Upper lobe of left lung (tissue), 6 donors: ENCODE data around the gene ZNF732. TPM values are rescaled to one million over a fixed set of nuclear protein-coding genes. Genes with fewer than 3 reads are reported as not detected.
A peak's percentile ranks its signal among the peaks of the same experiment; 100 is the strongest.

Source experiments
- ATAC-seq, 2 donors: fragments of 200-7000 bp; cut with Tn5 transposase; one replicate each; pipeline ENCODE4 v1.9.1; 2022; ENCODE audit warnings: mild to moderate bottlenecking in 2 of 2, moderate library complexity in 2 of 2; ENCODE audit not compliant: low FRiP score in 2 of 2
- DNase-seq, 2 donors: peaks; one replicate each; pipeline ENCODE4 v3.0.0-alpha.2; 2019 to 2020
- H3K27ac ChIP-seq, 4 donors: fragments of 200-600 bp; sonication (generic); one replicate each; pipeline ENCODE4 v1.5.1; 2016 to 2019
- H3K27me3 ChIP-seq, 4 donors: fragments of 200-600 bp; sonication (generic); one replicate each; pipeline ENCODE4 v1.5.1; 2017 to 2019
- H3K36me3 ChIP-seq, 4 donors: fragments of 200-600 bp; sonication (generic); one replicate each; pipeline ENCODE4 v1.5.1; 2016 to 2019
- H3K4me1 ChIP-seq, 4 donors: fragments of 200-600 bp; sonication (generic); one replicate each; pipeline ENCODE4 v1.5.1; 2018 to 2019
- H3K4me3 ChIP-seq, 4 donors: fragments of 200-600 bp; sonication (generic); one replicate each; pipeline ENCODE4 v1.5.1; 2017 to 2019; ENCODE audit warnings: mild to moderate bottlenecking in 2 of 4, moderate library complexity in 1 of 4
- H3K9me3 ChIP-seq, 4 donors: fragments of 200-600 bp; sonication (generic); one replicate each; pipeline ENCODE4 v1.5.1; 2018 to 2019
- CTCF ChIP-seq, 6 experiments: fragments of 450-650 bp in 4 of 6; fragments of 200-600 bp in 2 of 6; sonication (generic) in 2 of 6; IDR thresholded peaks; one replicate each; pipeline ENCODE4 v1.5.1; 2016 to 2019; ENCODE audit warnings: antibody characterized with exemption in 6 of 6
- EP300 ChIP-seq, 4 donors: sonication (generic); formaldehyde crosslinking; IDR thresholded peaks; one replicate each; pipeline ENCODE4 v1.5.1; 2017; ENCODE audit warnings: antibody characterized with exemption in 4 of 4, control low read depth in 2 of 4
- POLR2A ChIP-seq, 4 donors: fragments of 450-650 bp; IDR thresholded peaks; one replicate each; pipeline ENCODE4 v1.5.1; 2016 to 2017; ENCODE audit warnings: antibody characterized with exemption in 4 of 4, mild to moderate bottlenecking in 2 of 4
- POLR2AphosphoS5 ChIP-seq, 2 donors: sonication (generic); formaldehyde crosslinking; IDR thresholded peaks; one replicate each; pipeline ENCODE4 v1.5.1; 2017; ENCODE audit warnings: antibody characterized with exemption in 2 of 2
- WGBS, 2 donors: methylation state at CpG; one replicate each; pipeline ENCODE4 v1.1.5; 2017 to 2018; 5-methylcytosine and 5-hydroxymethylcytosine counted together
- total RNA-seq, 6 donors: library from RNA; depleted of rRNA in 4 of 6; stranded (reverse); fragments of >200 nt in 4 of 6; gene quantifications; one replicate each; pipeline versions ENCODE4 v1.1.0 to v1.2.1, GENCODE V29; 2016 to 2021
- donor health status: DM: no; HTN: no; CAD: no; lungs with moderate emphysema.
- donor health status: DM: no; HTN: yes; CAD: no; lungs with severe emphysema.

The ZNF732 gene
- under 1 TPM in 2 of 6 donors, not detected in 4; 0.13 to 0.15 TPM for total RNA-seq

GRCh38 chr4:304969-305680, at the start of gene ZNF732:
TSS of gene ZNF732 (minus strand) at chr4:305474. CDS start at chr4:305310, 164 bp downstream.
- TF ChIP-seq EP300 (IDR thresholded peaks at IDR 0.05), result no peak
- TF ChIP-seq POLR2AphosphoS5 (IDR thresholded peaks at IDR 0.05), result no peak
- DNase-seq (peak in 1 of 2 donors; percentile 72), ATAC-seq (peak in 1 of 2 donors; percentile 35)
- Histone ChIP-seq H3K27ac (no peak within 1 kb of the TSS), H3K4me3 (peak within 1 kb of the TSS in 3 of 4 donors; percentile 25 to 47 (median 34)), H3K27me3 (peaks cover 0 to 7% (median 3%) of the 10 kb centered on the region in 4 donors), H3K36me3 (no peaks in the 10 kb centered on the region), H3K9me3 (peaks cover 0 to 24% (median 4%) of the 10 kb centered on the region in 4 donors), H3K4me1 (peaks cover 0 to 9% (median 0%) of the 10 kb centered on the region in 4 donors)
- WGBS, 2 donors, result 12 to 19% methylated on average over 31 to 36 of the region's 53 CpGs

GRCh38 chr4:340011-340410, 34.7 kb upstream of the ZNF732 start:
- peaks cover 13 to 21% (median 17%) of the 10 kb centered on the region in 4 donors for H3K4me1 ChIP-seq
- peaks cover 0 to 4% (median 0%) of the 10 kb centered on the region in 4 donors for H3K27me3 ChIP-seq
- TF ChIP-seq CTCF (IDR thresholded peaks at IDR 0.05) (peak in 3 of 6 experiments; percentile 7 to 21 (median 21)), POLR2AphosphoS5 (IDR thresholded peaks at IDR 0.05) (no peak)
- ATAC-seq (no peak), DNase-seq (no peak)
- no peak overlapping the region for H3K4me3 ChIP-seq
- H3K36me3 ChIP-seq, result peaks cover 10 to 24% (median 14%) of the 10 kb centered on the region in 4 donors
- peaks cover 4 to 47% (median 33%) of the 10 kb centered on the region in 4 donors for H3K9me3 ChIP-seq
- no peak overlapping the region for H3K27ac ChIP-seq
- WGBS, 2 donors, result 94 to 95% methylated on average over 4 of the region's 4 CpGs

GRCh38 chr4:338759-339097, 33.5 kb upstream of the ZNF732 start:
- Histone ChIP-seq H3K4me1 (peaks cover 13 to 21% (median 17%) of the 10 kb centered on the region in 4 donors), H3K36me3 (peaks cover 0 to 11% (median 1%) of the 10 kb centered on the region in 4 donors), H3K9me3 (peaks cover 4 to 39% (median 22%) of the 10 kb centered on the region in 4 donors), H3K27me3 (peaks cover 0 to 4% (median 0%) of the 10 kb centered on the region in 4 donors), H3K4me3 (peak overlapping the region in 3 of 4 donors; percentile 71 to 97 (median 90)), H3K27ac (peak overlapping the region in 1 of 4 donors; percentile 89)
- TF ChIP-seq POLR2AphosphoS5 (IDR thresholded peaks at IDR 0.05) (no peak), POLR2A (IDR thresholded peaks at IDR 0.05) (no peak), EP300 (IDR thresholded peaks at IDR 0.05) (no peak), CTCF (IDR thresholded peaks at IDR 0.05) (no peak)
- DNase-seq, result peak in 1 of 2 donors; percentile 36
- ATAC-seq, result no peak
- 32 to 72% methylated on average over 7 to 10 of the region's 13 CpGs for WGBS, 2 donors

GRCh38 chr4:337932-338758, 32.9 kb upstream of the ZNF732 start:
- TF ChIP-seq POLR2A (IDR thresholded peaks at IDR 0.05), result peak in 1 of 4 donors; percentile 56
- TF ChIP-seq POLR2AphosphoS5 (IDR thresholded peaks at IDR 0.05), result no peak
- H3K36me3 ChIP-seq, result peaks cover 0 to 10% (median 0%) of the 10 kb centered on the region in 4 donors
- H3K27me3 ChIP-seq, result peaks cover 0 to 4% (median 0%) of the 10 kb centered on the region in 4 donors
- peaks cover 4 to 36% (median 21%) of the 10 kb centered on the region in 4 donors for H3K9me3 ChIP-seq
- peak overlapping the region; percentile 89 to 98 (median 94) for H3K27ac ChIP-seq
- H3K4me3 ChIP-seq, result peak overlapping the region; percentile 71 to 97 (median 91)
- peaks cover 13 to 21% (median 17%) of the 10 kb centered on the region in 4 donors for H3K4me1 ChIP-seq
- WGBS, 2 donors, result 0 to 3% methylated on average over 11 to 49 of the region's 52 CpGs
- DNase-seq, result peak; percentile 38 to 93
- ATAC-seq, result peak; percentile 64 to 74

GRCh38 chr4:337143-337931, 32.1 kb upstream of the ZNF732 start, which contains the start of gene ZNF141:
TSS of gene ZNF141 (plus strand) at chr4:337814. CDS start at chr4:337984, 170 bp downstream.
- TF ChIP-seq POLR2AphosphoS5 (IDR thresholded peaks at IDR 0.05) (peak; percentile 86 to 90), EP300 (IDR thresholded peaks at IDR 0.05) (no peak), CTCF (IDR thresholded peaks at IDR 0.05) (no peak), POLR2A (IDR thresholded peaks at IDR 0.05) (peak in 3 of 4 donors; percentile 77 to 90 (median 89))
- peak within 1 kb of the TSS; percentile 89 to 98 (median 94) for H3K27ac ChIP-seq
- ATAC-seq (peak; percentile 98 to 99), DNase-seq (peak; percentile 95 to 97)
- peaks cover 0 to 3% (median 0%) of the 10 kb centered on the region in 4 donors for H3K36me3 ChIP-seq
- WGBS, 2 donors, result 0 to 1% methylated on average over 22 to 58 of the region's 59 CpGs
- peaks cover 0 to 4% (median 0%) of the 10 kb centered on the region in 4 donors for H3K27me3 ChIP-seq
- H3K4me1 ChIP-seq, result peaks cover 13 to 21% (median 17%) of the 10 kb centered on the region in 4 donors
- peak within 1 kb of the TSS; percentile 71 to 97 (median 91) for H3K4me3 ChIP-seq
- peaks cover 4 to 28% (median 14%) of the 10 kb centered on the region in 4 donors for H3K9me3 ChIP-seq
